A673 (cell line): ENCODE data around the gene CFL2. TPM values are rescaled to one million over a fixed set of nuclear protein-coding genes. Genes with fewer than 3 reads are reported as not detected.

Source experiments
- BruUV-seq: library from RNA; stranded (reverse); fragments of 400-500 nt; replicated peaks from 2 replicates; lab custom pipeline; 2021; lab: Mats Ljungman, UMichigan
- CTCF ChIA-PET: fragments of 300-600 bp; sonication (Branson Sonifier 250); formaldehyde crosslinking; loops from one replicate; lab custom pipeline; 2022; ENCODE audit warnings: antibody characterized with exemption; lab: Charles Lee
- POLR2A ChIA-PET: fragments of 300-600 bp; sonication (Branson Sonifier 250); formaldehyde crosslinking; loops from one replicate; lab custom pipeline; 2022; ENCODE audit warnings: antibody characterized with exemption; ENCODE audit not compliant: low non-redundant PET; lab: Charles Lee
- DNase-seq: peaks from one replicate; pipeline ENCODE4 v3.0.0-alpha.2; 2015; ENCODE audit warnings: low spot score
- H3K27ac ChIP-seq: fragments of 200-600 bp; sonication (generic); 2 replicates; pipeline ENCODE4 v1.5.1; 2016; ENCODE audit warnings: mixed run types, low read depth, mild to moderate bottlenecking, mixed read lengths, antibody characterized with exemption, low read length; ENCODE audit not compliant: poor library complexity, severe bottlenecking
- H3K27me3 ChIP-seq: fragments of 200-600 bp; sonication (generic); replicated peaks from 2 replicates; pipeline ENCODE4 v1.6.1; 2017; ENCODE audit warnings: mixed run types, low read depth, mild to moderate bottlenecking, mixed read lengths, antibody characterized with exemption, low read length; ENCODE audit not compliant: insufficient read depth, poor library complexity
- H3K36me3 ChIP-seq: fragments of 200-600 bp; sonication (generic); 2 replicates; pipeline ENCODE4 v1.6.1; 2016; ENCODE audit warnings: mixed run types, mild to moderate bottlenecking, mixed read lengths, antibody characterized with exemption, low read length; ENCODE audit not compliant: insufficient read depth, poor library complexity, severe bottlenecking
- H3K4me1 ChIP-seq: fragments of 200-600 bp; sonication (generic); 2 replicates; pipeline ENCODE4 v1.6.1; 2017; ENCODE audit warnings: mixed run types, mild to moderate bottlenecking, mixed read lengths, antibody characterized with exemption, low read length; ENCODE audit not compliant: insufficient read depth, poor library complexity, severe bottlenecking
- H3K4me3 ChIP-seq: fragments of 200-600 bp; sonication (generic); 2 replicates; pipeline ENCODE4 v1.5.1; 2016; ENCODE audit warnings: low read depth, mixed run types, mild to moderate bottlenecking, mixed read lengths, low read length; ENCODE audit not compliant: poor library complexity, severe bottlenecking
- H3K9me3 ChIP-seq: fragments of 200-600 bp; sonication (generic); 2 replicates; pipeline ENCODE4 v1.6.1; 2016; ENCODE audit warnings: mixed run types, low read depth, mild to moderate bottlenecking, mixed read lengths, antibody characterized with exemption, low read length; ENCODE audit not compliant: poor library complexity, severe bottlenecking
- EZH2 ChIP-seq: fragments of 200-600 bp; sonication (generic); IDR thresholded peaks from 2 replicates; pipeline ENCODE4 v1.6.1; 2017; ENCODE audit warnings: borderline replicate concordance, low read depth, mild to moderate bottlenecking, mixed read lengths, antibody characterized with exemption, low read length; ENCODE audit not compliant: poor library complexity, severe bottlenecking
- intact Hi-C: fragments of 100-400 bp; cut with micrococcal nuclease; formaldehyde crosslinking; loops from one replicate; pipeline ENCODE4 v1.10.0; 2022; ENCODE audit not compliant: unreplicated experiment
- total RNA-seq: library from RNA; stranded (reverse); gene quantifications from 2 replicates; pipeline ENCODE4 v1.2.3, GENCODE V29; 2021
- TF ChIP-seq, protein P1 (sequence below): fragments of 300-800, 200-600 bp; sonication (generic); conservative IDR thresholded peaks from 2 replicates; pipeline ENCODE4 v1.5.1; 2017; ENCODE audit warnings: low read depth, mild to moderate bottlenecking, antibody characterized with exemption, low read length, moderate library complexity, mixed read lengths

CFL2 gene
- total RNA-seq, 1 experiment from 2014 or later, result 89.4 TPM

DNA sequence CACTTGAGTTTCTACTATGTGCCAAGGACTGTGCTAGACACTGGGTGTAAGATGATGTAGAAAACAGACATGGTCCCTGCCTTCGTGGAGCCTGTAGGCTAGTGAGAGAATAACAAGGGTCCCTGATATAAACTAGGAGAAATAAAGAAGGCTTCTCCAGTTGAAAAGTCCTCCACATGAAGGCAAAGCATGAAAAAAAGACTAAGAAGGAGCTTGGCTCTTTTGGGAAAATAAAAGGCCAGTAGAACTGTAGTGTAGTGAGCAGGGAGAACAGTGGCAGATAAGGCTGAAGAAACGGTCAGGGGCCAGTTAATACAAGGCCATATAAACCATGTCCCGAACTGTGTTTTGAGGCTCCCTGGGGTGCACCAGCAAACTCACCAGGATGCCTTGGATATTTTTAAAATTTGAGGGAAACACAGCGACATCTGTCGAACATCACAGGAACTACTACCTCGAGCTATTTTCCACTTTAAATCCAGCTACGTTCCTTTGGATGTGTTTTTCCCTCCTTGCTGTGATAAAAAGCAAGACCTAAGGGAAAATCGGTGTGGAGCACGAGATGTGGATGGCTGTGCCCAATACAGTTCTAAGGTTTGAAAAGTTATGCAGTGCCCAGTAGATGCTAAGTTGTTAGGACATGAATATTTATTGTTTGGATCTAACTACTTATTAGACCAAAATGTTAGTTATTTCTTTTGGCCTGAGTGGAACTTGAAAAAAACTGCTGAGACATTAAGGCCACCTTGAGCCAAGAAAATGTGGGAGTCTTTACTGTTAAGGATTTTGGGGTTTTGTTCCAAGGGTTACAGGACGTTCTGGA, 8.5 kb upstream of the CFL2 start:
- ChIA-PET CTCF (interaction anchor here (0.6 to 2.1 kb wide), 12 partner anchors 10 to 276 kb away, joined by 3 to 11 read pairs (median 4); no protein-coding TSS in a partner anchor), POLR2A (no interaction called here)
- H3K36me3 ChIP-seq, result no peaks in the 10 kb centered on the region
- no peak overlapping the region for H3K27ac ChIP-seq
- no peak overlapping the region for H3K4me3 ChIP-seq
- TF ChIP-seq, protein P1, sequence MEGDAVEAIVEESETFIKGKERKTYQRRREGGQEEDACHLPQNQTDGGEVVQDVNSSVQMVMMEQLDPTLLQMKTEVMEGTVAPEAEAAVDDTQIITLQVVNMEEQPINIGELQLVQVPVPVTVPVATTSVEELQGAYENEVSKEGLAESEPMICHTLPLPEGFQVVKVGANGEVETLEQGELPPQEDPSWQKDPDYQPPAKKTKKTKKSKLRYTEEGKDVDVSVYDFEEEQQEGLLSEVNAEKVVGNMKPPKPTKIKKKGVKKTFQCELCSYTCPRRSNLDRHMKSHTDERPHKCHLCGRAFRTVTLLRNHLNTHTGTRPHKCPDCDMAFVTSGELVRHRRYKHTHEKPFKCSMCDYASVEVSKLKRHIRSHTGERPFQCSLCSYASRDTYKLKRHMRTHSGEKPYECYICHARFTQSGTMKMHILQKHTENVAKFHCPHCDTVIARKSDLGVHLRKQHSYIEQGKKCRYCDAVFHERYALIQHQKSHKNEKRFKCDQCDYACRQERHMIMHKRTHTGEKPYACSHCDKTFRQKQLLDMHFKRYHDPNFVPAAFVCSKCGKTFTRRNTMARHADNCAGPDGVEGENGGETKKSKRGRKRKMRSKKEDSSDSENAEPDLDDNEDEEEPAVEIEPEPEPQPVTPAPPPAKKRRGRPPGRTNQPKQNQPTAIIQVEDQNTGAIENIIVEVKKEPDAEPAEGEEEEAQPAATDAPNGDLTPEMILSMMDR, result peak; percentile 86
- no peak for TF ChIP-seq EZH2
- DNase-seq, result peak; percentile 74
- intact Hi-C loops, result loop anchor here (2.0 kb wide), 1 partner anchor 50 kb away; no protein-coding TSS in a partner anchor
- H3K9me3 ChIP-seq, result no peaks in the 10 kb centered on the region
- H3K27me3 ChIP-seq, result no peaks in the 10 kb centered on the region
- BruUV-seq, result no TSS peak
- no peaks in the 10 kb centered on the region for H3K4me1 ChIP-seq

DNA sequence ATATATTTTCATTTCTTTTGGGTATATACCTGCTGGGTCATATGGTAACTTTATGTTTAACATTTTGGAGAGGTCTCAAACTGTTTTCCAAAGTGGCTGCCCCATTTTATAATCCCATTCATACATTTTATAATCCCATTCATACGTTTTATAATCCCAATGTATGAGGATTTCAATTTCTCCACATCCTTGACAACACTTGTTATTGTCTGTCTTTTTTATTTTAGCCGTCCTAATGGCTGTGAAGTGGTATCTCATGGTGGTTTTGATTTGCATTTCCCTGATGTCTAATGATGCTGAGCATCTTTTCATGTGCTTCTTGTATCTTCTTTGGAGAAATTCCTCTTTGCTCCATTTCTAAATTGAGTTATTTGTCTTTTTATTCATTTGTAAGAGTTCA, 6.7 kb upstream of the CFL2 start:
- BruUV-seq, result no TSS peak
- no peaks in the 10 kb centered on the region for H3K4me1 ChIP-seq
- H3K36me3 ChIP-seq, result no peaks in the 10 kb centered on the region
- no peak overlapping the region for H3K27ac ChIP-seq
- ChIA-PET POLR2A (no interaction called here), CTCF (no interaction called here)
- DNase-seq, result no peak
- no peaks in the 10 kb centered on the region for H3K9me3 ChIP-seq
- intact Hi-C loops, result no loop called here
- H3K27me3 ChIP-seq, result no peaks in the 10 kb centered on the region
- H3K4me3 ChIP-seq, result no peak overlapping the region
- no peak for TF ChIP-seq EZH2
- TF ChIP-seq, protein P1, result no peak

DNA sequence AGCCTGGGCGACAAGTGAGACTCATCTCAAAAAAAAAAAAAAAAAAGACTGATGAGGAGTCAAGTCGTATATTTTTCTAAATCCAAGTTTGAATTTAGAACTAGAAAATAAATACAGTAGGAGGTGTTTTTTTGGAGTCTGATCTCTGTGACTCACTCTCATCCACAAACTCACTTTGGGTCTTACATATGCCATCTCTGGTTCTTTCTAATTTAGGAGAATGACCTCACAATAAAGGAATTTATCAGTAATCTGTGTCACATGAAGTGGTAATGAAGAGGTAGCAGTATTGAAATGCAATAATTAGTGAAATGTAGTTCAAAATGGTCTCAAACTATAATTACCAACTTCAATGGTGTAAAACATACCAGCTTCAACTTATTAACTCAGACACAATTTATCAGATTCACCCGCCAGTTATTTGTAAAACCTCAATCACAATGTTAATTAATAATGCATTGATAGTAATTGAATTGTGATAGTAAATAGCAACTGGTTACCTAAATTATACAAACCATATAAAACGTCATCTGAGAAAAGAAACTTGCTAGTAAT, 4.4 kb upstream of the CFL2 start:
- Histone ChIP-seq H3K27me3 (no peaks in the 10 kb centered on the region), H3K4me1 (no peaks in the 10 kb centered on the region), H3K4me3 (no peak overlapping the region), H3K36me3 (no peaks in the 10 kb centered on the region), H3K27ac (no peak overlapping the region), H3K9me3 (no peaks in the 10 kb centered on the region)
- BruUV-seq, result no TSS peak
- TF ChIP-seq EZH2, result no peak
- TF ChIP-seq, protein P1, result no peak
- CTCF ChIA-PET, result interaction anchor here (0.6 kb wide), 1 partner anchor 423 kb away, joined by 3 read pairs; no protein-coding TSS in a partner anchor
- POLR2A ChIA-PET, result no interaction called here
- intact Hi-C loops, result no loop called here
- peak; percentile 31 for DNase-seq
